GM18502 (cell line): Measurements from ENCODE around the gene RAET1G.

Source experiments
- ATAC-seq: cut with Tn5 transposase; IDR thresholded peaks from one replicate; pipeline ENCODE4 v1.9.1; 2021; ENCODE audit warnings: mild to moderate bottlenecking; ENCODE audit not compliant: unreplicated experiment, poor library complexity

RAET1G gene

GRCh38 chr6:149876241-149876933, 46.5 kb downstream of the RAET1G start:
- no peak for ATAC-seq

- no peak for ATAC-seq
Observed at GRCh38 chr6:149872233-149872632, 50.7 kb downstream of the RAET1G start.

- ATAC-seq = no peak
Observed at GRCh38 chr6:149871182-149871581, 51.7 kb downstream of the RAET1G start.

DNA sequence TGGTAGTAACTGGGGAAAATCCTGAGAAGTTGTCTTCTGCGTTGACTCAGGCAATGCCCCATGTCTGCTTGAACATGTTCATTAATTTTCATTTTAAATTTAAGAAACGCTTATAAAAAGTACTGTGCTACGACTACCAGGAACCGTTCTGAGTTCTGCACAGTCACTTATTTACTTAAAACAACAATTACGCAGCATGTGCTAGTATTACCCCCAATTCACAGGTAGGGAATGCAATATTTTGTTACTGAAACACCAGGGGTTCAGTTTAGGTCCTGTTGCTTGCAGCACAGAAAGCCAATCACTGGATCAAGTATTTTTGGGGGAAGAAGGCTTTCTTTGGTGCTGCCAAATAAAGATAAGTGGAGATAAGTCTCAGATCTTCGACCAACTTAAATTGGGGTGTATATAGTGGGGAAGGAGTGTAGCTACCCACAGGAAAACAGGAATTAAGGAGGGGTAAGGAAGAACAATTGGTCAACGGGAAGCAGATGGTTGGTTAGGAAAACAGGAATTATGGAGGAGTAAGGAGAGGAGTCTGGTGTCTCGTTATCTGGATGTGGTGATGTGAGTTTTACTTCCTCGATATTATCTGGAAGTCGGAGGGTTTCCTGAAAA, 53.5 kb downstream of the RAET1G start:
- ATAC-seq = no peak

GRCh38 chr6:149867876-149868640, 54.9 kb downstream of the RAET1G start:
- no peak for ATAC-seq
